BLaER1 (cell line): Measurements from ENCODE around the gene MAN1A1.

Source experiments
- H3K27ac ChIP-seq: shearing (Covaris generic); formaldehyde crosslinking; 2 replicates; pipeline ENCODE4 v1.8.1; 2022
- H3K27me3 ChIP-seq: shearing (Covaris generic); formaldehyde crosslinking; 2 replicates; pipeline ENCODE4 v1.8.1; 2022
- H3K36me3 ChIP-seq: shearing (Covaris generic); formaldehyde crosslinking; 2 replicates; pipeline ENCODE4 v1.8.1; 2022
- H3K4me1 ChIP-seq: shearing (Covaris generic); formaldehyde crosslinking; 2 replicates; pipeline ENCODE4 v1.8.1; 2022
- H3K4me2 ChIP-seq: shearing (Covaris generic); formaldehyde crosslinking; 2 replicates; pipeline ENCODE4 v1.8.1; 2022
- H3K4me3 ChIP-seq: shearing (Covaris generic); formaldehyde crosslinking; 2 replicates; pipeline ENCODE4 v1.8.1; 2022
- H3K9ac ChIP-seq: shearing (Covaris generic); formaldehyde crosslinking; 2 replicates; pipeline ENCODE4 v1.8.1; 2022
- H3K9me3 ChIP-seq: shearing (Covaris generic); formaldehyde crosslinking; 2 replicates; pipeline ENCODE4 v1.8.1; 2022
- H4K20me1 ChIP-seq: shearing (Covaris generic); formaldehyde crosslinking; 2 replicates; pipeline ENCODE4 v1.8.1; 2022
- Cebpa-rat ChIP-seq: shearing (Covaris generic); IDR thresholded peaks from 2 replicates; pipeline ENCODE4 v1.8.1; 2022

The MAN1A1 gene

DNA sequence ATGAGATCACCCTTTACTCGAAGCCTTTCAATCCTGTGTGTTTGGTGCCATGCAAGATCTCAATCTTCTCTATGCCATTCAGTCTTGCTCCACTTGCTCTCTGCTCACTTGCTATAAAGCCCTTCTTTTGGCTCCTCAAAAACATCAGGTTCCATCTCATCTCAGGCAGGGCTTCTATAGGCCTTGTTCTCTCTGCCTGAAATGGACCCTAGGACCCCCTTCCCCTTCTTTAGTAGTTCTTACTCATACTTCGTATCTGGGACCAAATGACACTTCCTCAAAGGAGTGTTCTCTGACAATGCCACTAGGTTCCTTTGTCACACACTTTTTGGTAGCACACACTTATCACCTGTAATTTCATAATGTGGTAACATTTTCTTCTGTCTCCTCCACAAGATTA is 154.4 kb downstream of the MAN1A1 start:
- Histone ChIP-seq H3K4me2 (no peak overlapping the region), H3K27me3 (no peaks in the 10 kb centered on the region), H3K27ac (no peak overlapping the region)

DNA sequence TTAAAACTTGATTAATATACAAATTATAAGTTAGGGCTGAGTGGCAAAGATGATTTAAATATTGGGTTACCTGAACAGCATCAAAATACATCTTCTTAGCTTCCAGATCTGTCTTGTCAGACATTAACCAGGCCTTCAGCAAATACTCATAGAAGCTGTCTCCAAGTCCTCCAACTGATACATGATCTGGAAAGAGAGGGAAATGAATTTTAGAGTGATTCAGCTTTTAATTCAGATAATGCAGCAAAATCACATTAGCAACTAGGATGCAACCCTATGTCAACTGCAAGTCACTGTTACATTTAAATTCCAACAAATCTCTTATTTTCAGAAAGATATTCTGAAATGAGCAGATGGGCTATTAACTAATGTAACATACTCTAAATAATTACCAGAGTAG is 155.9 kb downstream of the MAN1A1 start:
- no peak overlapping the region for H3K9ac ChIP-seq
- no peak overlapping the region for H3K4me2 ChIP-seq
- no peak overlapping the region for H3K27ac ChIP-seq
- no peak overlapping the region for H3K4me3 ChIP-seq
- no peaks in the 10 kb centered on the region for H4K20me1 ChIP-seq
- H3K36me3 ChIP-seq = no peaks in the 10 kb centered on the region
- H3K27me3 ChIP-seq = no peaks in the 10 kb centered on the region
- H3K9me3 ChIP-seq = no peaks in the 10 kb centered on the region
- TF ChIP-seq Cebpa-rat = no peak
- peaks cover 19% of the 10 kb centered on the region for H3K4me1 ChIP-seq

More for the DNA sequence above, 154.4 kb downstream of the MAN1A1 start:
- H4K20me1 ChIP-seq = no peaks in the 10 kb centered on the region
- no peaks in the 10 kb centered on the region for H3K9me3 ChIP-seq
- TF ChIP-seq Cebpa-rat = no peak
- peaks cover 19% of the 10 kb centered on the region for H3K4me1 ChIP-seq
- H3K9ac ChIP-seq = no peak overlapping the region
- H3K4me3 ChIP-seq = no peak overlapping the region
- no peaks in the 10 kb centered on the region for H3K36me3 ChIP-seq

DNA sequence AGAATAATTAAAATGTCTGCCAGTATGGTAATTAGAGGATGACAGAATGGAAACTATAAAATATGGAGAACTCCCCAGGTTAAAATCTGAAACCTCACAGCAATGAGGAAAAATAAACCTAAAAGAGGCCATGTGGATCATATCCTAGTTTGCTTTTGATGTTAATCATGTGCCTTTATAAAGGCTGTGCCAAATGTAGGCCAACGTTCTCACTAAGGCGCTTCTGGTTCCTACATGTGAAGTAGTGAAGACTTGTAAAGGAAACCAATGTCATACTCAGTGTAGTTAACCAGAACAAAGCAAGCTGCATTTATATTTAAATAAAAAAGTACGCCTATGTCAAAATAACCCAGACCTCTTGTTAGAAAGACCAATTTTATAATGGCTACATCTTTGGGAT is 157.4 kb downstream of the MAN1A1 start:
- no peak for TF ChIP-seq Cebpa-rat
- no peaks in the 10 kb centered on the region for H3K27me3 ChIP-seq
- H3K36me3 ChIP-seq = no peaks in the 10 kb centered on the region
- no peaks in the 10 kb centered on the region for H4K20me1 ChIP-seq
- no peak overlapping the region for H3K9ac ChIP-seq
- H3K9me3 ChIP-seq = no peaks in the 10 kb centered on the region
- no peak overlapping the region for H3K4me2 ChIP-seq
- H3K4me3 ChIP-seq = no peak overlapping the region
- H3K27ac ChIP-seq = no peak overlapping the region
- H3K4me1 ChIP-seq = peaks cover 15% of the 10 kb centered on the region

DNA sequence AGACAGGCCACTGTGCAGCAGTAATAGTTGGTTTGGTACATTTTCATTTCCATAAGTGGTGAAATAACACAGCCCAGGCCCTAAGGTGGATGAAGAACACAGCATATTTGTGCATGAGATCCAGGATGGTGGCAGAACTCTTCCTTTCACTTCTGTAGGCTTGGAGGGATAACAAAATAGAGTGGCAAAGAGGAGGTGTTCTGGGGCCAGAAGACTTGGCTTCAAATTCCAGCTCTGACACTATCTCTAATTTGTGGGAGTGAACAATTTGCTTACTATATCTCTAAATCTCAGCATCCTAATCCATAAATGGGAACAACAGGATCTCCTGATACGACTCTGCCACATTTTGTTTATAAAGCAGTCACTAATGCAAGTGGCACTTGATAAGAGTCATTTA is 159.4 kb downstream of the MAN1A1 start:
- no peak overlapping the region for H3K9ac ChIP-seq
- no peaks in the 10 kb centered on the region for H4K20me1 ChIP-seq
- no peaks in the 10 kb centered on the region for H3K27me3 ChIP-seq
- H3K4me3 ChIP-seq = no peak overlapping the region
- H3K4me2 ChIP-seq = no peak overlapping the region
- H3K36me3 ChIP-seq = peaks cover 12% of the 10 kb centered on the region; the same call in 1 of the 2 replicates
- TF ChIP-seq Cebpa-rat = no peak
- H3K4me1 ChIP-seq = peaks cover 1% of the 10 kb centered on the region; the same call in 1 of the 2 replicates
- no peak overlapping the region for H3K27ac ChIP-seq
- 0 out of 2 replicates have a peak, but pooled peaks cover 5% of the 10 kb centered on the region for H3K9me3 ChIP-seq

DNA sequence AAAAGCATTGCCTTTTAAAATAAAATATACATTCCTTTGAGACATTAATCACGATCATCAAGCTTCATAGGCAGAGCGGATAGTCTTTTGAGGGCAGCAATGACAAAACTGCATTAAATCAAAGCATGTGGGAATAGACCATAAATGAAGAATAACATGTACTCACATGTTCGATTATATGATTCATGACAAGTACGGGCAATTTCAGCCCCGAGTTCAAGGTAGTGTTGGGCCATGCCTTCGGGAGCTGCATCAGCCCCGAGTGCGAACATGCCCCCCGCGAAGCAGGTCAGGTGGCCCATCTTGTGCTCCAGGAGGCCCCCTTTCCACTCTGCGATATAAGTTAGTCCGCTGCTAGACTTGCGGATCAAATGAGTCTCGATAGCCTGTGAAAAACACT is 160.1 kb downstream of the MAN1A1 start:
- Histone ChIP-seq H4K20me1 (no peaks in the 10 kb centered on the region), H3K27ac (no peak overlapping the region), H3K27me3 (no peaks in the 10 kb centered on the region), H3K4me2 (no peak overlapping the region), H3K9me3 (0 out of 2 replicates have a peak, but pooled peaks cover 5% of the 10 kb centered on the region), H3K4me1 (peaks cover 8% of the 10 kb centered on the region), H3K36me3 (peaks cover 12% of the 10 kb centered on the region; the same call in 1 of the 2 replicates), H3K4me3 (no peak overlapping the region), H3K9ac (no peak overlapping the region)
- no peak for TF ChIP-seq Cebpa-rat

DNA sequence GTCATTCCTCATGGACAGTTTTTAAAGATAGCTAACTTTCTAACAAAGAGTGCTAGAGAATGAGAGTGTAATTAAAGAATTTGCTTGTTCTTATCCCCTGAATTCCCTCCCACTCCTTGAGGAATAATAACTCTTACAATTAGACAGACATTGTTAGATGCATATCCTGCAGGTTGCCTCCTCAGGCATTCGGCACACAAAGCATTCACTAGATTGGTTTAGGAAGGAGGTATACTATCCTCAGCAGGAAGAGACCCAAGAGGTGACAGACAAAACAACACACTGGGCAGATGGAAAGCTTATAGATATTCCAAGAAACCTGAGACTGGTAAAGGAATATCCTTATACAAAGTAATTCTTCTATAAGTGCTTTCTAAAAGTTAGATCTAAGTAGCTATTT is 162.0 kb downstream of the MAN1A1 start:
- no peak for TF ChIP-seq Cebpa-rat
- Histone ChIP-seq H4K20me1 (no peaks in the 10 kb centered on the region), H3K27me3 (no peaks in the 10 kb centered on the region), H3K9ac (no peak overlapping the region), H3K27ac (no peak overlapping the region), H3K9me3 (0 out of 2 replicates have a peak, but pooled peaks cover 5% of the 10 kb centered on the region), H3K4me2 (no peak overlapping the region), H3K4me1 (peaks cover 13% of the 10 kb centered on the region), H3K36me3 (peaks cover 12% of the 10 kb centered on the region; the same call in 1 of the 2 replicates), H3K4me3 (no peak overlapping the region)

DNA sequence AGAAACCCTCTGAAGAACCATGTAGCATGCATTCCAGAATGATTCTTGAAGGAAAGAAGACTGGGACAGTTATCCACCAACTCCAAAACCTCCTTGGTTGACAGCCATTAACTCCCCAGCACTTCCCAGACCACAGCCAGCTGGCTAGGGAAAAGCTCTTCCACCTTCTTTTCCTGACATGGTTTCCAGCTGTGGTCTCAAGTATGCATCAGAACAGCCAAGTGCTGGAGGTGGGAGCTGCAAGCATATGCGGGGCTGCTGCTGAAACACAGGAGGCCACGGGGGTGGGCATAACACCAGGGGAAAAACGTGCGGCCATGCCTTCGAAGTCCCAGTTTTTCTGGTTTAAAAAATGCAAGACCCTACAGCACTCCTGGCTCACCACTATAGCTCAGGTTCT is 163.1 kb downstream of the MAN1A1 start:
- Histone ChIP-seq H3K27me3 (no peaks in the 10 kb centered on the region), H3K9me3 (0 out of 2 replicates have a peak, but pooled peaks cover 5% of the 10 kb centered on the region), H3K4me3 (no peak overlapping the region), H3K4me2 (no peak overlapping the region), H3K4me1 (peaks cover 13% of the 10 kb centered on the region), H4K20me1 (no peaks in the 10 kb centered on the region), H3K9ac (no peak overlapping the region), H3K36me3 (peaks cover 12% of the 10 kb centered on the region; the same call in 1 of the 2 replicates), H3K27ac (no peak overlapping the region)
- no peak for TF ChIP-seq Cebpa-rat

DNA sequence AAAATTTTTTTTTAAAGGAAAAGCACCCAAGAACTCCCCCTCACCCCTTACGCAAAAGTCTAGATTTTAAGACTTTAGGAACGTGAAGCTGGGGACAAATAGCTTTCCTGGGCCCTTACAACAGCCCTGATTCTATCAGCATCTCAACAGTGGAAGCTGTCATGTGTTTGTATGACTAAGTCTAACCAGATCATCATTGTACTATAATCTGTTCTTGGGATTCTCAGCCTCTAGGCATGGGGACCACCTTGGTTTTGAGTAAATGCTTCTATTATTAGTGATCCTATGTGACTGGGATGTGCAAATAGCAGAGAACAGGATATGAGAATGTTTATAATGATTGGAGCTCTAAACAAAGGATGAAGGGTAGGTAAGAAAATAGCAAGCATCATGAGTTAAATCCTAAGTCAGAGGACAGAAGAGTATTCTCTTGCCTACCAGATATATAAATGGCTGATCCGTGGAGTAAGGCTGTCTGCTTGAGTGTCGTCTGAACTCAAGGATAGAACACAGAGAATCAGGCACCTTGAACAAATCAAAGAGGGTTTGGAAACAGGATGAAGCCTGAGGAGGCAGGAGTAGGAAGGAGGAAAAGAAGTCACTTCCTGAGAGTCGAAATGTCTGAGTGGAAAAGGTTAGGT is 165.4 kb downstream of the MAN1A1 start:
- Histone ChIP-seq H3K27me3 (no peaks in the 10 kb centered on the region), H3K27ac (no peak overlapping the region), H3K36me3 (peaks cover 12% of the 10 kb centered on the region; the same call in 1 of the 2 replicates), H4K20me1 (no peaks in the 10 kb centered on the region), H3K9ac (no peak overlapping the region), H3K4me1 (peaks cover 23% of the 10 kb centered on the region), H3K9me3 (0 out of 2 replicates have a peak, but pooled peaks cover 5% of the 10 kb centered on the region), H3K4me2 (peak overlapping the region; percentile 39), H3K4me3 (no peak overlapping the region)
- no peak for TF ChIP-seq Cebpa-rat

DNA sequence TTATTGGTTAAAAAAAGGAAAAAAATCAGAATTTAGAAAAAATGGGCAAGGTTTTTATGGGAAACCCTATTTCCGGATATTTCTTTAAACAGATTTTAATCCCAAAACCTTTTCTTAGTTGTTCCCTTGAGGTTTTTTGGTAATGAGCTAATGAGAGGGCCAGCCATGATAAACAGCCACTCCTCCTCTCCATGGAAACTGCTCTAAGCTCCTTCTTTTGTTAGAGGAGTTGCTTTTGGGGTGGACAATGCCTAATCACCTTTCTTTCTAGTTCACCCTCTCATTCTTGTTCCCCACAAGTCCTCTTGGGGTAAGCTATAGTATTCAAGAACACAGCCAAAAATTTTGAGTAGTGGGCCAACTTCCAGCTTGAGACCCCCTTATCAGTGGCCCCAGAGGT is 166.1 kb downstream of the MAN1A1 start:
- no peak for TF ChIP-seq Cebpa-rat
- Histone ChIP-seq H3K9ac (no peak overlapping the region), H4K20me1 (no peaks in the 10 kb centered on the region), H3K4me2 (no peak overlapping the region), H3K27me3 (no peaks in the 10 kb centered on the region), H3K4me1 (peaks cover 23% of the 10 kb centered on the region), H3K27ac (no peak overlapping the region), H3K36me3 (peaks cover 12% of the 10 kb centered on the region; the same call in 1 of the 2 replicates), H3K4me3 (no peak overlapping the region), H3K9me3 (0 out of 2 replicates have a peak, but pooled peaks cover 5% of the 10 kb centered on the region)

DNA sequence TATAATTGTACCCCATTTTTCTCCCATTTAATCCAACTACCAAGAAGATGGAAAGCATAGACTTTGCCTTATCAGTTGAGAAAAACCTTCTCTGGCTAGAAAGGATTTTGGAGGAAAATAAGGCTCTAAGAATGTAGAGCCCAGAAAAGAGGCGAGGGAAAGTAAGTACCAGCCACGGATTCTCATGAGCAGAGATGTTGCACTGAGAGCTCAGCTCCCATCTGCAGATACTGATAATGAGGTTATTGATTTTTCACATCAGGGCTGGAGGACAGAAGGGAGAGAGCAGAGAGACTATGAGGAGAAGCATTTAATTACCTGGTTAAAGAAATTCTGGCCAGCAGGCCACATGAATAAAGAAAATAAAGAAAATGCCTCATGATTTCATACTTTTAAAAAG is 166.7 kb downstream of the MAN1A1 start:
- no peak overlapping the region for H3K4me2 ChIP-seq
- H3K4me1 ChIP-seq = peaks cover 23% of the 10 kb centered on the region
- H3K36me3 ChIP-seq = peaks cover 12% of the 10 kb centered on the region; the same call in 1 of the 2 replicates
- H3K9ac ChIP-seq = no peak overlapping the region
- no peaks in the 10 kb centered on the region for H4K20me1 ChIP-seq
- H3K27me3 ChIP-seq = no peaks in the 10 kb centered on the region
- no peak for TF ChIP-seq Cebpa-rat
- H3K27ac ChIP-seq = no peak overlapping the region
- 0 out of 2 replicates have a peak, but pooled peaks cover 5% of the 10 kb centered on the region for H3K9me3 ChIP-seq
- no peak overlapping the region for H3K4me3 ChIP-seq
